GM18868 (cell line): ENCODE data around the gene GHRHR.

ENCODE experiments used
- ATAC-seq: cut with Tn5 transposase; IDR thresholded peaks from one replicate; pipeline ENCODE4 v1.9.1; 2021; ENCODE audit warnings: mild to moderate bottlenecking, moderate library complexity; ENCODE audit not compliant: unreplicated experiment

Gene GHRHR

GRCh38 chr7:31000779-31001178, 37.0 kb downstream of the GHRHR start:
- ATAC-seq = no peak

- ATAC-seq = no peak
Observed at GRCh38 chr7:31002256-31002655, 38.5 kb downstream of the GHRHR start.

- no peak for ATAC-seq
Observed at GRCh38 chr7:31003097-31003496, 39.3 kb downstream of the GHRHR start.

DNA sequence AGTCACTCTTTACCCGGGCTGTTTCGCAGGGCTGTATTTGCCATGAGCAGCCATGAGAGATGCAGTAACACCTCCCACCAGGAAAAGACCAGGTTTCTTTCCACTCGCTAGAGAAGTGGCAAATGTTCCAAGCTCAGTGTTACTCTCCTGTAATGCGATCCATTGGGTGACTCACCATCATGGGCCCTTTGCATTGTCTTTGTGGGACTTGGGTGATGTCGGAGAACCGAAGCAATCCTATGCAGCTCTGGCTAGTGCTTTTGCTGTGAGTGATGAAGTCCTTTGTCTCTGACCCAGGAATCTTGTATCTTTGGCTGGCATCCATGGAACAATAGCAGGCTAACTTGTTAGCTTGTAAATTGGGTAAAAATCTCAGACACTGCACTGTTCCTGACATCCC, 40.0 kb downstream of the GHRHR start:
- no peak for ATAC-seq

DNA sequence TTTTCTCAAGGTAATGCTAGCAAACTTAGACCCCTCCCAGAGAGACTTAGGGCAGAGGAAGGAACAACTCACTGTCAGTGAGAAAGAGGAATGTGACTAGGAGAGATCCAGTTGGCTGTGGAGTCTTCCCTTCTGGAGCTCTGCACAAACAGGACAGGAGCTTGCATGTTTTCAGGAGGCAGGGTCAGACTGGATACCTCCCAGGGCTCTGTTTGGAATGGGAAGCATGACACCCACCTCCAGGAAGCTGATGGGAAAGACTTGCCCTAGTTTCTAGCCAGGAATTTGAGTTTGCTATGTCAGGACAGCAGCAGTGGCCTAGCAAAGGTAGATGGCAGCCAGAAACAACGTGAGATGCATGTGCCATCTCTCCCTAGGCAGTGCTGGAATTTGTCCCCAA, 40.6 kb downstream of the GHRHR start:
- no peak for ATAC-seq

- no peak for ATAC-seq
Observed at GRCh38 chr7:31006857-31007256, 43.1 kb downstream of the GHRHR start.

DNA sequence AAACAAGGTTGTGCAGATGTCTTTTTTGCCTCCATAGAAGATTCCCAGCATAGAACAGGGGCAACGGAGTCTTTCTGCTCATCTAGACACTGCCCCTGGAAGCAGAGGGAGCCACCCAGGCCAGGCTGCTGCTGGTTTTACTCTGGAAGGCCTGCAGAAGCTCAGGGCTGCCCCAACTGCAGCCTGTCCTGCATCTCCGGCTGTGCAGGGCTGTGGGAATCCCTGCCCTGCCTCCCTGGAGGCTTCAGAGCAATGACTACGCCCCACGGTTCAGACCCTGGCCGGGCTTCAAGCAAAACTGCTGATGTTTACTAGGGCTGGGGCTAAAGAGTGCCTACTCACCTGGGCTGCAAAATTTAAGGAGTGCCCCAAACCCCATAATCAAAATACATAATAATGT, 43.9 kb downstream of the GHRHR start:
- no peak for ATAC-seq

DNA sequence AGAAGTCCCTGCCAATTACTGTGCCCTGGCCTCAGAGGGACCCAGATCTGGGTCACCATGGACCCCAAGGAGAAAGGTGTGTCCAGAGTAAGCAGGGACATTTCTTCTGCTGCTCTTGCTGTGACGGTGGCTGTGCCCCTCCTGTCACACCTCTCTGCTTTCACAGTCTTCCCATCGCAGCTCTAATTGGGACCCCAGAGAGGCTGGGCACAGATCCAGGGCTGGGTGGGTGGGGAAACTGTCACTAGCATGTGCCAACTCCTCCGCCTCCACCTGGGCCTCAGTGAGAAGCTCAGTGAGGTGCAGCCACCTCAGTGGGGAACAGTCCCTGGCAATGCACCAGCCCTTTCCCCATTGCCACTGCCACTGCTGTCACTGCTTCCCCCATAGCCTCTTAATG, 51.1 kb downstream of the GHRHR start:
- ATAC-seq = no peak

DNA sequence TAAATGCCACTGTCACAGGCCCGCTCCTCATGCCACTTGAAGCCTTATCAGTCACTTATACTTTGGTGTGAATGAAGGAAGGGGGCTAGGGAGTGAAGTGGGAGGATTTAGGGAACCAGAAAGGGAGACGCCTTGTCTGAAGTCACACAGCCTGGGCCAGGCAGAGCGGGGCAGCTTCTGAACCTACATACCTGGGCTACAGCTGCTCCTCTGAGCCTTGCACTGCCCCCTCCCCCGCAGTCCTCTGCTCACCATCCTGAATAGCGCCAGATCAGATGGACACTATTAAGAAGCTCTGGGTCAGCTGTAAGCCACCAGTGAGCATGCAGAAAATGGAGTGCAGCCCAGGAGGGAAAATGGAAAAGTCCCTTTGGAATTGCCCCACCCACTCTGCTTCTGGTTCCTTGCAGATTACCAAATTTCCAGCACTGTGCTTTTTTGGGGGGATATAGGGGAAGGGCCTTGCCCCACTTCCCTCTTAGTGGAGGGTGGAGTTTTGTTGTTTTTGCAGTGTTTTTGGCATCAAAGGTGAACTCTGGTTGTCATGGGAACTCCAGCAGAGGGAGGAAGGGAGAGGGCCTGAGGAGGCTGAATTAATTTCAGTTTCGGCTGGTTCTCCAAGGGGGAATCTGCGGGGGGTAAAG, 53.4 kb downstream of the GHRHR start:
- ATAC-seq = no peak

GRCh38 chr7:31017721-31018120, 54.0 kb downstream of the GHRHR start:
- no peak for ATAC-seq

DNA sequence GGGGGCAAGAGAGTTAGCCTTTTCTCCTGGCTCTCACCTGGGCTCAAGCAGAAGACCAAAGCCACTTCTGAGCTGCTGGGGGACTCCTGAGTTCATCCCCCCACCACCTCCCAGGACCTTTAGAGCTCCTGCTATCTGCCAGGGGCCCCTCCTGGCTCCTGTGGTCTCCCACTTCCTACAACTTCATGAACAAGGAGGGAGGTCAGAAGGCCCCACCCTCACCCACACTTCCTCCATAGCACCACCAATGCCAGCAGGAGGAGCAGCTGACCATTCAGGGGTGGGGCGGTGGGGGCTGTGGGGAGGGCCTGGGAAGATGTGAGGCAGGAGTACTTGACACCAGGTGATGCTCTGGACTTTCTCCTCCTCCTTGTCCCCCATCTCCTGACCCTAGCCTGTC, 55.8 kb downstream of the GHRHR start:
- ATAC-seq = no peak

GRCh38 chr7:31020161-31020560, 56.4 kb downstream of the GHRHR start:
- ATAC-seq = no peak

GRCh38 chr7:31020652-31021051, 56.9 kb downstream of the GHRHR start:
- no peak for ATAC-seq

DNA sequence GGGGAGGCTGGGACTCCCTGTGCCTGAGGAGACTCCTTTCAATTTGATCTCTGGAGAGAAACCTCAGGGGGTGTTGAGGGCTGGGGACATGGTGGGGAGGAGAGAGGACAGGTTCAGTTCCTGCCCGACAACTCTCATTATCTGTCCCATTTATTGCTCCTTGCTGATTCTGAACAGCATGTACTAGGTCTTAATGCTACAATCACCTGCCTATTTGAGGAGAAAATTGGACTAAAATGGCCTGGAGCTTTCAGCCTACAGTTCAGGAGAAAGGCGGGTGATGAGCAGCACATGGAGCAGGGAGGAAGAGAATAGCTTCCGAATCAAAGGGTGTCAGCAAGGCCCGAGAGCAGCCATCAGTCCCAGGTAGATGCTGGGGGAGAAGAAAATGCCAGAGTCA, 58.4 kb downstream of the GHRHR start:
- no peak for ATAC-seq

GRCh38 chr7:31022726-31023125, 59.0 kb downstream of the GHRHR start:
- no peak for ATAC-seq

GRCh38 chr7:31023877-31024276, 60.1 kb downstream of the GHRHR start:
- ATAC-seq = no peak

DNA sequence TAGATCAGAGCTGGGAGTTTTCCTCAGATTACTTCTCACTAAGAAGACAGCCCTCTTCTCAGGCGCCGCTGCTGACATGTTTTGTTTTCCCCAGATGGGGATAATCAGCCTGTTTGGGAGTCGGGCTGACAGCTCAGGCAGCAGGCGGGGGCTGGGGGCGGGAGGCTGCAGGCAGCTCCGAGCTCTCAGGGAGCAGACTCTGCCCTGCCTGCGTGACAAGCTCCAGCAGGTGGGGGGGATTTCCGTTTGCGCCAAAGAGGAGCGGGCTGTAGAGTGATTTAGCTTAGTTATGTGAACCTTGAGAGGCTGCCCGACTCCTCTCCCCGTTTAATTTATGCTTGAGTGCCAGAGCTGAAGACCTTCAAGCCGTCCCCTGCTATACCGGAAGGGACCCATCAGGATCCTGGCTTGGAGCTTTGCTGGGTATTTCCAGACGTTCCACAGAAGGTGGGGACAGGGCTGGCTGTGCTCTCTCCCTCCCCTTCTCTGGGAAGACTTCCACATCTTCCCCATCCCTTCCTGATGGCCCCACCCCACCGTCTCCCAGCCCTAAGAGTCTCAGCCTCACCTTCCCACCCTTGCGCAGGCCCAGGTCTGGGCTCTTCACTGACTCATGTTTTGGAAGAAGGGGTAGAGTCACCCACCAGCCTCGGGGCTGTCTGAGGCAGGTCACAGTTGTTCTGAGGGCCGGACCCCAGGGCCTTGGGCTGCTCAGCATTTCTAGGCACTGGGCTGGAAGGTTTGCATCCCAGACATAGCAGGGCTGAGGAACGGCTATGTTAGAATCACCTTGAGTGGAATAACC, 63.6 kb downstream of the GHRHR start:
- ATAC-seq = peak; percentile 71

DNA sequence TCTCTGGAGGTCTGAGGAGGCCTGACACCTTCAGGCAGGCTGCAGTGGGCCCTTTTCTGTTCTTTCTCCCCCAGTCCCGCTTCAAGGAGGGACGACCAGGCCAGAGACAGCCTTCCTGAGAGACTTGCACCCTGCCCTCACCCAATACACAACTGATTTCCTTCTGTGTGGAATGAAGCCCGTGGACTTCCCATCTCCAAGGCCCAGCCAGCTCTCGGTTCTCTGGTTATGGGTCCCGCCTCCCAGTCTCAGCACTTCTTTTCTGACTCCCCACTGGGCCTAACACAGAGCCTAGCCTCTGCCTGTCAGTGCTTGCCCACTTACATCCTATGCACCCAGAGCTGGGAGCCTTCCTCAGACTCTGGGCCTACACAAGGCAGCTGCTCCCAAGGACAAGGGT, 64.3 kb downstream of the GHRHR start:
- no peak for ATAC-seq

- ATAC-seq = no peak
Observed at GRCh38 chr7:31028417-31028992, 64.8 kb downstream of the GHRHR start.
